LoVo (cell line): ENCODE data around the gene SATB2.

Experiments
- DNase-seq: peaks from one replicate; pipeline ENCODE4 v3.0.0-alpha.2; 2016; ENCODE audit warnings: low spot score

SATB2 gene

GRCh38 chr2:199465988-199466691 lies 8.4 kb upstream of the SATB2 start:
- no peak for DNase-seq

- DNase-seq = no peak
Measured at GRCh38 chr2:199465390-199465789, 7.7 kb upstream of the SATB2 start.

- DNase-seq = no peak
Measured at GRCh38 chr2:199464606-199465352, 7.0 kb upstream of the SATB2 start.

- no peak for DNase-seq
Measured at GRCh38 chr2:199463708-199464605, 6.2 kb upstream of the SATB2 start.

DNA sequence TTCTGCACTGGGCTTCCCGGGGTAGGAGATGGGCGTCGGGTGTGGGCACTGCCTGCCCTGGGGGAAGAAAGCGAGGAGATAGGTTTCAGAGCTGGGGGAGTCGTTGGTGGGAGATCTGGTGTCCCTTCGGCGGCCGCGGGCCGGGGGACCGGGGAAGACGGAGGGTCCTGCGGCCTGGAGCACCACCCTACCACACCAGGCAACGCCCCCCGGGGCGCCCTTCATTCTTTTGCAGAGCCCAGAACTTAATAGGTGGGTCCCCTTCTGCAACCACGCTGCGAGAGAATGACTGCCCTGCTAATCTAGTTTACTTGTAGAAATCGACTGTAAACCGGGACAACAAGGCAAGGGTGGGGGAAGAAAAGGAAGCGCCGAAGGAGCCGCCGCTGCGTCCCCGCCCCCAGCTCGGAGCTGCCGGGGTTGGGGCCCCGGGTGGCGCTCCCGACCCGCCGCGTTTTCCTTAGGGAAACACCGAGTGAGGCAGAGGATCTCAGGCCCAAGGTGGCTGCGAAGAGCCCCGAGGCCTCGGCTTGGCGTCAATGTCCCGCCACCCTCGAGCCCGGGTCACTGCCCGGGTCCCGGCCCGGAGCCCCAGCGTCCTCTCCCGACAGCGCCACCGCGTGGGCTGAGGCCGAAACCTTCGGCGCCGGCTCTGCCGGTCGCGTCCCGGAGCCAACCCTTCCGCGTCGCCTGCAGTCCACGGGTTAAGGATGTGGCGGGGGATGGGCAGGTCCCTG lies 5.4 kb upstream of the SATB2 start:
- DNase-seq = peak; percentile 89

DNA sequence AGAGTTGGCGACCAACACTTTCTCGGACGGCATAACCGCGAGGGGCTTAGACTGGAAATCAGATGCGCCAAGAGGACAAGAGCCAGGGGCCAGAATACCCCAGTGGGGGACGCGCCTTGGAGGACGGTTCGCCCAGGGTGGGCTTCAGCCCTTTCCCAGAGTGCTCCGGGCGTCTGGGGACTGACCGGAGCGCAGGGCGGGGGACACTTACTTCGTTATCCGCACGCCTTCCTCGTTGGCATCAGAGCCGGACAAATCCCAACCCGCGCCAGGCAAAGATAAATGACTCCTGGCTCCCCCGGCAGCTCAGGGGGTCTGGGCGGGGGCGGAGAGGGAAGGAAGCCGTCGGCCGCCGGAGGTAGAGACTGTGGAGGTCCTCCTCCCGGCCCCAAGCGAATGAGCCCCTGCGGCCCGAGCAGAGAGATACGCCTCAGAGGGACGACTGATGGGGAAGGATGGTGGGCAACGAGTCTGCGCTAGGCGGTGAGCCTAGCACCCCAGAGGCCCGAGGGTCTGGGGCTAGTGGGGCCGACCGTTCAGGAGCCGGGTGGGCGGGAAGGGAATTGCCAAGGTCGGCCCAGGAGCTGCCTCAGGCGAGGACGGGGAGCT lies 4.7 kb upstream of the SATB2 start:
- no peak for DNase-seq

- no peak for DNase-seq
Measured at GRCh38 chr2:199461711-199462346, 4.1 kb upstream of the SATB2 start.

DNA sequence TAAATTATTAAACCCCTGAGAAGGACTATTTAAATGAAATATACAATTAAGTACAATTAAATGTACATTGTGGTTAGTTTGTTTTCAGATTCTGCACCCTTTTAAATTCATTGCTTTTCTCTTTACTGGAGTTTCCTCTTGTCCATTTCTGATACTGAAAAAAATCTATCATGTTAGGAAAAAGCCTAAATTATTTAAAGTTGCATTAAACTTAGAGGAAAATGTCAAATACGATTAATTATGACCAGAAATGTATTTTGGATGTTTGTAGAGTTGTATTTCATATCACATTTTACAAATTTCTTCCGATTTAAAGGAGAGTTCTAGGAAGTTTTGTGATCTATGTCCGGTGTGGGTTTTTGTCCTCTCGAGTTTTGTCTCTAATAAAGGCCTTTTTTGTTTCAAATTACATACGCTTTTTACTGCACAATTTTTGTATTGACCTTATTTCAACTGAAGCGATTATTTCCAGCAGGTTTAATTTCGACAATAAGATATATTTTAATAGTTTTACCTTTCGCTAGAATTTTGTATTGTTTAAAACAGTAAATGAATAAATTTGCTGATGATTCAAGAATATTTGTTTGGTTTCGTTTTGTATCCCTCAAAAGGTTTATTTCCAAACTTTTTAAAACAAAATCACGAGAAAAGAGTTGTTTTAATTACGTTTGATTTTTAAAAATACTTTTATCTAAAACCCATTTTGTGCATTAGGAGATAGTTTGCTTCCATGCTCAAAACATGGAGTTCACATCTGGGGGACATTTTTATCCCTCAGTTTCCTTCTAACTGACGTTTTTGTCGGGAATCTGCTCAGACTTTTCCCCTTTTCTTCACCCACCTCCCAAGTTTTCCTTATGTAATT lies 3.3 kb upstream of the SATB2 start:
- DNase-seq = no peak

GRCh38 chr2:199460101-199460671 lies 2.4 kb upstream of the SATB2 start:
- DNase-seq = no peak

GRCh38 chr2:199459286-199460100 lies 1.8 kb upstream of the SATB2 start:
- peak; percentile 83 for DNase-seq

- no peak for DNase-seq
Measured at GRCh38 chr2:199458806-199459285, 1.1 kb upstream of the SATB2 start.

DNA sequence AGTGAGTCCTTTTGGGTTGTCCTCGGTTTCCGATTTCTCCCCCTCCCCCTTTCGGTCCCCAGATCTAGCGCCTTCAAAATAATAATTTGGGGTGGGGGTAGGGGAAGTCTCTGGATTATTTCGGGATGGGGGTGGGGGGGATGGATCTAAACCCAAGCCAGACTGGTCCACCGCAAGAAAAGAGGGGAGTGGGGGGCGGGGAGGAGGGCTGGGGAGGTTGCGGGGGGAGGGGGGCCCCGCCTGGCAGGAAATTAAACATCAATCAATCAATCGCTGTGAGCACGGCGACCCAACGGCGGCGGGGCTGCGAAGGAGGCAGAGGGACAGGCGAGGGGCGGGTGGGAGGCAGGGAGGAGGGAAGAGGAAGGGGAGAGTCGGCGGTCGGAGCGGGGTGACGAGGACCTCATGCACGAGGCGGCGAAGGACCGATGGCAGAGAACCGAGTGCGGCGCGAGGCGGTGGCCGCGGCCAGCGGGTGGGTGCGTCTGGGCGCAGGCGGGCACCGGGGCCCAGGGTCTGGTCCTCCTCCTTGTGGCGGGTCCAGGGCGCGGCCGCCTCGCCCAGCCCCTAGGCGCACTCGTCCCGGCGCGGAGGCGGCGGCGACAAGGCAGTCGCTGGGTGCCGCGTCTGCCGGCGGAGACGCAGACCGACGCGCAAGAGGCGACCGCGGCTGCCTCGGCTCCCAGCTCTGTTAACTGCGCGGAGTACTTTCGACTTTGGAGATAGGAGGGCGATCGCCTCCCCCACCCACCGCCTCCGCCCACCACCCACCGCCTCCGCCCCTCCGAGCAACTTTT lies 468 bp upstream of the SATB2 start:
- DNase-seq = no peak

DNA sequence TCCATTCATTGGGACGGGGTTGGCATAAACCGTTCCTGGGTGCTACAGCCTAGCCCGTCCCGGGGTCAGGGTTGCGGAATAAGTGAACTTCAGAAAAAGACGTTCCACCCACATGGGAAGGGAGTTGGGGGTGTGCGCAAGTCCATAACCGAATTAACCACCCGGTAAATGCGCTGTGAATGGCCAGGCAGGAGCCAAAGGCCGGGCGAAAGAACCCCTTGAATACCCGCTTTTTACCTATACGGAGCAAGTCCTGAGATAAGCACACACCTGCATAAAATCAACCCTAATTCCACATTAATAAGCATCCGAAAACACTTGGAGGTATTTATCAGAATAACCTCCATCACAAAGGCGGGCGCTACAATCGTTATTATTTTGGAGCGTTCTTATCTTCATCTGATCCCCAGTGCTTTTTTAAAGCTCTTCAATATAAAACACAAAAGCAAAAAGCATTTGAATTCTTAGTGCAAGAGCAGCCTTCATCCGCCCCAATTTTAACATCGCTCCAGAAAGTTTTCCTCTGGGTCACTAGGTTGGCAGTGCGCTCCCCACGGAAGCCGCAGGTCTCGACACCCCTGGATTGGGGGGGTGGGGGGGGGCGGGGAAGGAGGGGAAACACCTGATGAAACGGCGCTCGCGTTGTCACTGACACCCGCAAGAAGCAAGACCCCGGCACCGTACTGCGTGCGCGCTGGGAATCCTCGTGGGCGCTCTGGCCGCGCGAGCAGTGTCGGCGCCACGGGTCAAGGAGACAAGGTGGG lies 1.2 kb downstream of the SATB2 start:
- DNase-seq = no peak

DNA sequence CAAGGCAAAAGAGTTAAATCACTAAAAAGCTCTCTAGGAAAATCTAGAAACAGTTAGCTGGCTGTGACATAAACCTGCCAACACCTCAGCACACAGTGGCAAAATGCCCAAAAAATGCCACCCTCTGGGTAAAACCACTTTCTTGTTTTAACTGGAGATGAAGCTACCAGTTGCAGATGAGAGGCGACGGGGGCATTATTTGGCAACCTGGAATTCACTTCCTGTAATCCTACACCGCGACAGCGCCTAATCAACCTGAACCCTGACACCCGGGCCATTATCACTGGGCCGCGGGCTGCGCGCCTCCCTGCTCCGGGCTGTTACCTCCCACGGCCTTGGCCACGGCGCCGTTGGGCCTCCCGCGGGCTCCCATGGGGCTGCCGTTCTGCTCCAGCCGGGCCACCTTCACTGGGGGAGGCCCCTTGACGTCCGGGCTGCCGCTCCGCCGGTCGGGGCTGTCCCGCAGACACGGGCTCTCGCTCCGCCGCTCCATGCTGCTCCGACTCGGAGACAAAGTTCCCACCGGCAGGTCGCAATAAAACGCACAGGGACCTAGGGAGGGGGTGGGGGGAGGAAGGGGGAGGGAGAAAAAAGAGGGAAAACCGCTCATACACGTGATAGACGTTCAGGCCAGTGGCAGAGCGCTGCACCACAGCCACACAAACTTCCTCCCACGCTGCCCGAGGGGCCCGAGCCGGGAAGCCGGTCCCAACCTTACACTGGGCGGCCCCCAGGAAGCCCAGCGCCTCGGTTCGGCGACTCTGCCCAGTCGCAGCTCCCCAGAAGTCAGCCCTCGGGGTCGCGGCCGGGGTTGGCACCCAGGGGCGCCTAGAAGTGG lies 2.0 kb downstream of the SATB2 start:
- DNase-seq = peak; percentile 89

- no peak for DNase-seq
Measured at GRCh38 chr2:199455210-199455544, 2.6 kb downstream of the SATB2 start.

DNA sequence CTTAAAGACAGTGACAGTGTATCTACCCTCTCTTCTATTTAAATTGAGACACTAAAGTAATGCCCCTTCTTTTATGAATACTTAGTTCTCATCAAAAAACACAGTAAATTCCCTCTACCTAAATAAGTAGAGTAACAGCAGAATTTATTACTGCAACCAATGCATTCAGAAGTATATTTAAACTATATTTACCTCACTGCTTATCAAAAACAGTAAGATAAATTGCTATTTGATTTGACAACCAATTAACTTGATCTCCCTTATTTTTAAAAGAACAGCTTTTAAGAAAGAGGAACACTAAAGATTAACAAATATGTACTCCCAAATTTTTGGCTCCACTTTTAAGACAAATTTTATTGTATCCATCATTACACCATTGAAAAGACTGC lies 4.8 kb downstream of the SATB2 start:
- no peak for DNase-seq
